Activated T-helper 1 cell treated with Interleukin-2 at 50 U/mL for 16 hours (primary cell): ENCODE measurements around the gene TBXAS1.

Experiments used
- DNase-seq: peaks from one replicate; pipeline ENCODE4 v3.0.0-alpha.2; 2020; ENCODE audit warnings: low read depth

TBXAS1 gene

DNA sequence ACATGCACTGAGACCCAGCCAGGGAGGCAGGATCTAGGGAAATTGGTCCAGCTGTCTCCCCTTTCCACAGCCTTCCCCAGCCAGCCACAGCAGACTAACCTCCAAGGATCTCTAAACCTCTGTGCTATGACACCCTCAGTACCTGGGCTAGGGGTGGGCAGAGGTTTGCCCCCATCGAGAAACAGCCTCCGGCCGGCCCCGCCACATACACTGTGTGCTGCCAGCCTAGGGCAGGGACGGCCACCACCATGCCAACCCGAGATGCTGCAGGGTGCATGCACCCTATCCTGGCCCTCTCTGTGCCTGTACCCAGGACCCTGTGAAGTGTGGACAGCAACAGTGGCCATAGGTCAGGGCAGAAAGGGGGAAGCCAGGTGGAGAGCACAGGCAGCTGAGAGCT is 175.6 kb downstream of the TBXAS1 start:
- no peak for DNase-seq

DNA sequence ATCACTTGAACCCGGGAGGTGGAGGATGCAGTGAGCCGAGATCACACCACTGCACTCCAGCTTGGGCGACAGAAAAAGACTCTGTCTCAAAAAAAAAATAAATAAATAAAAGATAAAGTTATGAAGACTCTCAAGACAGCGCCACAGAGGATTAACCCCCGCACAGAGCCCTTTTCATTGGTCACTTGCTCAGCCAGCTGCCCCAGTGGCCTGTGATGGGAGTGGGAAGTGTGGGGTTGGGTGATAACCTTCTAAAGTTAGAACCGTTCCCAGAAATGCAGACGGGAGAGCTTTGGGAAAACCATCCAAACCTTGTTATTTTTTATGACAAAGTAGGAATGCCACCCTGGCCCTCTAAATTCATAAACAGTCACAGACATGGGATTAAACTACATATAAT is 176.3 kb downstream of the TBXAS1 start:
- DNase-seq = no peak

DNA sequence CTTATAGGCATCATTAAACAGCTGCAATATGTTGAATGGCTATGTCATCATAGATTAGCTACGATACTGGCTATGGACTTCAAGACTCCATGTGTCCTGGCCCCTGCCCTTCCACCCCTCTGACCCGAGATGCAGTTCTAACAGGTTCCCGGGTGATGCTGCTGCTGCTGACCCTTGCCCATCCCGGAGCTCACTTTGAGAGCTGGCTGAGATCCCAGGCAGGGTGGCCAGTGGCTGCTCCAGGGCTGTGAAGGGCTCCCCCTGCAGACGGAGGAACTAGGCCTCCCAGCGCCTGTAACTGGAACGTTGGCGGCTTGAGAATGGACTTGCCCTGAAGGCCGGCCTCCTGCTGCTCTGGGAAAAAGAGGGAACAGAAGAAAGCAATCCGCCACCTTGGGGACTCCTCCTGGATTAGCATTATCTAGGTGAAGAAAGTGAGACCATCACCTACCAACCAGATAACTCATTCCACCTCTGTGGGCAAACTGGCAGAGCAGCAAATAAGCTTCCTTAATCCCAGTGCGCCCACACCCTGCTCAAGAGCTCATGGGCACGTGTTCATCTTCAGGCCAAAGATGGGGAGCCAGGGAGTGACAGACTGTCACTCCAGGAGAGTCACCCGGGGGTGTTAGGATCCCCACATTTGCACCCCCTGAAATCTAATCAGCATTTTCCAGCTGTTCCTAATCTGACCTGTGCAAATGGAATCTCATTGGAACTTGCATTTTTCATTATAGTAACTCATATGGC is 176.9 kb downstream of the TBXAS1 start:
- no peak for DNase-seq

DNA sequence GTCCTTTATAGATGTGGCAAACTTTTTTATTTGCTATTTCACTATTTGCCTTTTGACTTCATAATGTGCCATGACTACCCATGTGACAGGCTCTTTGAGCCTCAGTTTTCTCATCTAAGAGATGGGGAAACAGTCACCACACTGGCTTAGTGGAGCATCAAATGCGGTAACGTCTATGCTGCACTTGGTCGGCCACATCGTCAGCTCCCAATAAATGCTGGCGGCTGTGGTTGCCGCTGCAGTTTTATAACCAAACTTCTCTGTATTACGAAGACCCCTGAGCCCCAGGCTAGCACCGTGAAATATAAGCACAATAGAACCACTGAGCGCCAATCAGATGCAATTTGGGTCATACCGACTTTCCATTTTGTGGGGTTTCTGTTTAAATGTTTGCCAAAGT is 177.5 kb downstream of the TBXAS1 start:
- no peak for DNase-seq

DNA sequence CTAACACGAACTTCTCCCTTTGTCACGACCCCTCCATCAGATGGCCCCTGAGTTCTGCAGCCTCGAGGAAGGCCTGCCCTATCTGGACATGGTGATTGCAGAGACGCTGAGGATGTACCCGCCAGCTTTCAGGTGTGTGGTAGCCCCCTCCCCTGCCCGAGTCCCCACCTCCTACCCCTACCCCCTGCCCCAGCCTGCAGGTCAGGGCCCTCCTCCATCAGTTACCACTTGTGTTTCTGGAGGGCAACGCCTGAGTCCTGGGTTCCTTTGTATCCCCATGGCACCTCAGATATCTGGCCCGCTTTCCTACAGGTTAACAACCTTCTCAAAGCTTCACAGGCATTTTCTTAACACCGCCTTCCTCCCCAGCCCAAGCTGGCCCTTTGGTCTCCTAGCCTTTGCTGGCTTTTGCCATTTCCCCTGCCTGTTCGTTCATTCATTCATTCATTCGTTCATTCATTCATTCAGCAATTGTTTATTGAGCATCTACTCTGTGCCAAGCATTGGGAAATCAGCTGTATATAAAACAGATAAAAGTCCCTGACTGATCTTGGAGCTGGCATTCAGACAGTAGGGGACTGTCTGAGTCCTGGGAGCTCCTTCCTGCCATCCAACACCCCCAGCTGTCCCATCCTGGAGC is 178.1 kb downstream of the TBXAS1 start:
- no peak for DNase-seq

DNA sequence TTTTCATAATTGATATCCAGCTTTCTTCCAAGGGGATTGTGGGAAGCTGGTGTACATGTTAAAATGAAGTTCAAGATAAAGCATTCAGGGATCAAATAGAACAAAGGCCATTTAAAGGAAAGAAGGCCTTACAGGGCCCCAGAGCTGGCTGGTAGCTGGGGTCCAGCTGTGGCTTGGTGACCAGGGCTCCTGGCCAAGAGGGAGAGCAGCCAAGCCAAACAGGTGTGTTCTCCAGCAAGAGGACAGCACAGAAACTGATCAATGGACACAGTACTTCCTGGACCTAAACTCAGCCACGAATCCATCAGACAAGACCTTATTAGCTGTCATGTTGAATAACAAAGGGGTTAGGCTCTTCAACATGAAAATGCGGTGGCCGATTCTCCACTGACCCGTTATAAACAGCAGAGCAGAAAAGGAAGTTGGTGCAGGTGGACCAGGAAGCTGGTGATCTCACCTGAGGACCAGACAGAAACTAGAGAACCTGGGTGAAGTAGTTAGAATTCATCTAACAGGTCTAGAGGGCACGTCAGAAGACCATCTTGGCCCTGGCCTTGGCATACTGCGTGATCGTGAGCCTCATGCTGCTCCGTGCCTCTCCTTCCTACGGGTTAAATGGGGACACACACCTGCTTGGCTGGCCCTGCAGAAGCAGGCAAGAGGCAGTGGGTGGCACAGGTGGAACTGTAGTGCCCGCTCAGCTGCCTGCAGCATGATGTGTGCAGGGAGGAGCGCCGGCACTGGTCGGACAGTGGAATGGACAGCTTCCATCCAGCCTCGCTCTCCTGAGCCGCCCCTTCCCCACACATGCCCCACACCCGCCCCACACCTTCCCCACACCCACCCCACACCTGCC is 179.9 kb downstream of the TBXAS1 start:
- DNase-seq = no peak

DNA sequence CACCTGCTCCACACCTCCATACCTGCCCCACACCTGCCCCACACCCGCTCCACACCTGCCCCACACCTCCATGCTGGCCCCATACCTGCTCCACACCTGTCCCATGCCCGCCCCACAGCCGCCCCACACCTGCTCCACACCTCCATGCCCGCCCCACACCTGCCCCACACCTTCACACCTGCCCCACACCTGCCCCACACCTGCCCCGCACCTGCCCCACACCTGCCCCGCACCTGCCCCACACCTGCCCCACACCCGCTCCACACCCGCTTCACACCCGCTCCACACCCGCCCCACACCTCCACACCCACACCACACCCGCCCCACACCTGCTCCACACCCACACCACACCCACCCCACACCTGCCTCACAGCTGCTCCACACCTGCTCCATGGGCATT is 180.7 kb downstream of the TBXAS1 start:
- DNase-seq = no peak

DNA sequence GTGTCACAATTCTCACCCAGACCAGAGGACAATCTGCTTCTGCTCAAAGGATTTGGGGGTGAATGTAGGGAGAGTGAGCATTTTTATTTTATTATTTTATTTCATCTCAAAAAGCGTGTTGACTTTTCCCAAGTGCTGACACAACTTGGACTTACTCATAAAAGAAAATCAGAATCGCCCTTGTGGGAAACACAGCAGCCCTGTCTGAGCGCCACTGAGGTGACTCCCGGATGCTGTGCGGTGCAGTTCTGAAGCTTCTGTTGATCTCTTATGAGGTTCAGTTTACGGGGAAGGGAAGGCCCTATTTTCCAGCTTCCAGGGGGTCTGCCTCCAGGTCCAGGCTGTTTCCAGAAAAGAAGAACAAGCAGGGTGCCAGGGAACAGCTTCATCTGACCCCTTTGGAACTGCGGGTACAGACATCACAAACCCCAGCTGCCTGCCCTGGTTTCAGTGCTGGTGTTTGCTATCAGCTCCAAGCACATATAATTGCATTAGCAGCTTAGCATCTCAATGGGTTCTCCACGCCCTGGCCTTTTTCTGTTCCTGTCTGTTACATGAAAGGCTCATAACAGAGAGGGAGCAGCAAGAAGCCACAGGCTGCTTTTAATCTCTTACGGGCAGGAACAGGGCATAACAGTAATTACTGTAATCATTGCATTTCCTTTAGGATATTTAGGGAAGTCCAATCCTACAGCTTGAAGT is 181.3 kb downstream of the TBXAS1 start:
- DNase-seq = no peak

DNA sequence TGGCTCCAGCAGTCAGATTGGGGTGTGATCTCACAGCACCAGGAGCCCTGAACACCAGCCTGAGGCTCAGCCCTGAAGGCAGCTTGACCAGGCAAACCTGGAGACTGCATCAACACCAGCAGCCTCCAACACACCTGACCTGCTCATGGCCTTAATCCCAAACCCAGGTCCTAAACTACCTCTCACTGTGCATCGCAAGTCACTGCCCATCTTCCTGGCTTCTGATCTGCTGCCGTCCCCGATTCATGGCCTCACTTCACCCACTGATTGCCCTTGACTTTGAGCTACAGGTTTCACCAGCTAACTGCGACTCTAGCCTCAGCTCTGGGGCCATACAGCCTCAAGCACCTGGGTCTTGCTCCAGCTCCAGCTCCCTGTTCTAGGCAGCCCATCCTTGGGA is 184.6 kb downstream of the TBXAS1 start:
- no peak for DNase-seq

DNA sequence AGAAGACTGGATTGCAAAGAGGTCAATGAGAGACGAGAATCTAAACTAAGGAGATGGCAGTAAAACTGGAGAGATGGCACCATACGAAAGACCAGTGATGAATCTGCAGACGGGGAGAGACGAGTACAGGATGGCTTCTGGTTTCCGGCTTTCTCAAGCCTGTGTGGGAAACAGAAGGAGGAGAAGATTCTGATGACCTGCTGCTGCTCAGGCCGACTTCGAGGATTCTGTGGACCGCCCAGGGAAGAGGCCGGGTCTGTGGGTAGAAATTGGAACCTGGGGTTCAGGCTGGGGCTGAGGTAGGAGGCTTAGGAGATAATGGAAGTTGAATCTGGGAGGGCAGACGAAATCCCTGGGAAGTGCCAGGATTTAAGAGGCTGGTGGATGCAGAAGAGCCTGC is 185.1 kb downstream of the TBXAS1 start:
- DNase-seq = no peak

DNA sequence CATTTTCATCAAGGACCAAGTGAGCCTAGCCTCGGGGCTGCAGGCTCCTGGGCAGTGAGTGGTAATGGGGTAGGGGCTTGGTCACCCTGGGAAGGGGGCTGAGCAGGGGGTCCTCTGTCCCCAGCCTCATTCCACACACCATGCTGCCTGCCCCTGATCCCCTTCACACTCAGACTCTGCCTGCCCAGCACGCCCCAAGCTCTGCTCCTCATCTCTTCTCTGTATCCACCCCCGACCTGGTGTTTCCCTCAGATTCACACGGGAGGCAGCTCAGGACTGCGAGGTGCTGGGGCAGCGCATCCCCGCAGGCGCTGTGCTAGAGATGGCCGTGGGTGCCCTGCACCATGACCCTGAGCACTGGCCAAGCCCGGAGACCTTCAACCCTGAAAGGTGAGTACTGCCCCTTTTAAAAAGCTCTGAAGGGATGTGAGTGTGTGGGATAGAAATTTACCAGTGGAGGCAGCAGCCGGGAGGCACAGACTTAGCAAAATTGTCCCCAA is 186.5 kb downstream of the TBXAS1 start:
- DNase-seq = no peak

DNA sequence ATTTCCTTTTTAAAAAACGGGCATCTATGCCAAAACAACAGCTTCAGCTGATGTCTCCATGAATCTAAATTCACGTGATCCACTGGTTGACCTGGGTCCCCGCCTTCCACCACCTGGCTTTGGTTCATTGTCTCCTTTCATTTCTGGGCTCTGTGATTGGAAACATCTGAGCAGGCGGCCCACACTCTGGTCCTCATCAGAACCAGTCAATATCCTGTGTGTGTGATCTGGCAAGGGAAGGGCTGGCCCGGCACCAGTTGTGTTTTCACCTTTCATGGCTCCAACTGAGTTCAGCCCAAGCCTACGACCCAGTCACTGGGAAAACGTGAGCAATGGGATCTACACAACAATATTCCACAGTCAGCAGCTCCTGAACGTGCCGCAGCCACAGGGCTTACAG is 187.5 kb downstream of the TBXAS1 start:
- no peak for DNase-seq

DNA sequence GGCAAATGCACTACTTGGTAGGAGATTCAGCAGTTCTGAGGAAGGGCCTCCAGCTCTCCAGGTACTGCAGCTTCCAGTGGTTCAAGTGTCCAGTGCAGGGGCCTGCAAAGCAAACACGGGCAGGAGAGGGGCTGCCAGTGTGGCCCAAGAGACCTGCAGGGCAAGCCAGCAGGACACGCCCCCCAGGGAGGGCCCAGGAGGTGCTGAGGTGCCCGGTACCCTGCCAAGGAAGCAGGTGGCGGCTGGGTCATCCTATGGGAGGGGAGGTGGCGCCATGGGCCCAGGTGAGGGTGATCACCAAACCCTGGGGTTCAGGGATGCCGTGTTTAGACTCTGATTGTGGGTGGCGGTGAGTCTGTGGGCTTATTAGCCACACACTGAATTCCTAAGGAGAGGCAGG is 188.0 kb downstream of the TBXAS1 start:
- DNase-seq = no peak

DNA sequence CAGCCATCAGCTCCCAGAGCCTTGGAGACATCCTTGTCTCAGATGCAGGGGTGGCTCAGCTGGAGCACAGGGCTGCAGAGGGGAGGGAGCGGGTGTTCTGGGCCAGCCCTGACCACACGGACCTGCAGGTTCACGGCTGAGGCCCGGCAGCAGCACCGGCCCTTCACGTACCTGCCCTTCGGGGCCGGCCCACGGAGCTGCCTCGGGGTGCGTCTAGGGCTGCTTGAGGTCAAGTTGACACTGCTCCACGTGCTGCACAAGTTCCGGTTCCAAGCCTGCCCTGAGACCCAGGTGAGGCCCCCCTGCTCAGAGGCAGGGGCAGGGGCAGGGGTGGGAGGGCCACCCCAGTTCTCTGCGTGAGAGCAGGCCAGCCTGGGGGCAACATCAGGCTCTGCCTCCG is 188.5 kb downstream of the TBXAS1 start:
- DNase-seq = no peak

DNA sequence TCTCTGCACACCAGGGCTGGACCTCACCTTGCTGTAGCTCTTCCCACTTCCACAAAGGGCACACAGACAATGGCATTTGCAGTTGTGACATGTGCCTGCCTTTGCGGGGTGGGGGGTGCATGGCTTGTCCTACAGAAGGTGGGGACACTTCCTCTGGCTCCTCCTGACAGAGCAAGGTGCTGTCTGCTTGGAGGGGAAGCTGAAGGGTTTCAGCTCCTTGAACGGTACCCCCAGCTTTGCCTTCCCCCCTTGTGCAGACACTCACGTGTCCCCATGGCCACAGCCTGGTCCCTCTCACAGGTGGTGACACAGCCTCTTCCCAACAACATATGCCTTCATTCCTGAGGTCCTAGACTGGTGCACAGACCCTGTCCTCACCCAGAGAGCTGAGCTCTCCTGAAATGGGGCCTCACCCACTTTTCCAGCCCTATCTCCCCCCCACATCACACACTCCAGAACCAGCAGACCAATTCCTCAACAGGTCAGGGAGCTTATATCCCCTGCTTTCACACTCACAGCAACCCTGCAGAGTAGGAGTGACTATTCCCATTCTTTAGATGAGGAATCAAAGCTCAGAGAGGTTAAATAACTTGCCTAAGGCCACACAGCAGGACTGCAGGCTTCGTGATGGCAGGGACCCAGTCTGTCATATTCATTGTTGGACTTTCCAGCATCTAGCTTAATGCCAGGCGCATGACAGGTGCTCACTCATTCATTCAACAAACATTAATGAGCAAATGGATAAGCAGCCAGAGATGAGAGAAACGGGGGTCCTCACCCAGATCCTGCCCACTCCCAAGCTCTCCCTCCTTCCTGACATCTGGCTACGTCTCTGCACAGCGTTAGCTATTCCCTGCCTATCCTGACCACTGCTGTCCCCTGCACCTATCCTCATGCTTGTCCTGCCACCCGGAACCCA is 189.3 kb downstream of the TBXAS1 start:
- DNase-seq = no peak

DNA sequence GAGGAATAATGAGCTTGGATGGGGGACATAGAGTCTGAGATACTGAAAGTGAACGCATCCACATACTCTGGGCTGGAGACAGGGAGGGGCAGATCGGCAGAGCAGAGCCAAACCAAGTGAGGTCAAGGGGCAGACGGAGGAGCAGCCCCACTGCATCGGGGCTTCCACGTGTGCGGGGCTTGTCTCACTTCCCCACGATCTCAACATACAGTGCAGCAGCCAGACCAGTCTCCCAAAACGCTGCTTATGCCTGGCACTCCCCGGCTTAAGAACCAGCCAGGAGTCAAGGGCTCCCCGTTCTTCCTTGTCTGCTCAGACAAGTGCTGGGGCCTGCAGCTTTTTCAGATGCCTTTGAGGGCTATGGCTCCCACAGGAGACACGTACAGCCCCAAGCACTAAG is 190.1 kb downstream of the TBXAS1 start:
- no peak for DNase-seq

DNA sequence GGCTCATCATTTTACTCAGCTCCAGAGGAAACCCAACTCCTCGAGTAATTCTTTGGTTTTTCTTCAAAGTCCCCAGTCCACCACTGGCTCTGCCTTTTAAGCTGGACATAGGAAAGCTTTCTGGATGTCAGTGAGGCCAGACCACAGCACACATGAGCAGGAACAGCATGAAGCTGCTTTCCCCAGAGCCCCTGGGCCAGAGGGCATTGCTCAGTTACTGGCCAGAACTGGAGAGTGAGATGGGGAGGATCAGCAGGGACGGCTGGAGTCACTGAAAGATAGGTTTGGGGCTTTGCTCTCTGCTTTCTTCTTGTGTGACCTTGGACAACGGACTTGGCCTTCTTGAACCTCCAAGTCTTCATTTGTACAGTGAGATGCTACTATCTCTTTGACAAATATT is 190.5 kb downstream of the TBXAS1 start:
- DNase-seq = no peak

DNA sequence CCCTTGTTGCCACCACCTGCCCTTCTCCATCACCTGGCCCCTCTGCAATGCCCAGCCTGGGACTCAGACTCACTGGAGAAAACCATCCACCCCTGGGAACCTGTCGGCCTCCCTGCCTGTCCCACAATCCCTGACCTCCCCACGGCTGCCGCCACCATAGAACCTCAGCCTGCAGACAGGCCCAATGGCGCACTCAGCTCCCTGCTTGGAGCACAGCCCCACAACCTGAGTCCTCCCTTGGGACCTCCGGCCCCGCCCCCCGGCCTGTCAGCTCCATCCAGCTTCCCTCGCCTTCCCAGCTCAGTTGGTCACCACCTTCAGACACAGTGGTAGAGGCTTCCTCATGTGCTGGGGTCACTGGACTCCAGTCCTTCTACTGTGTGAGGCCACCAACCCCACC is 192.5 kb downstream of the TBXAS1 start:
- DNase-seq = no peak

DNA sequence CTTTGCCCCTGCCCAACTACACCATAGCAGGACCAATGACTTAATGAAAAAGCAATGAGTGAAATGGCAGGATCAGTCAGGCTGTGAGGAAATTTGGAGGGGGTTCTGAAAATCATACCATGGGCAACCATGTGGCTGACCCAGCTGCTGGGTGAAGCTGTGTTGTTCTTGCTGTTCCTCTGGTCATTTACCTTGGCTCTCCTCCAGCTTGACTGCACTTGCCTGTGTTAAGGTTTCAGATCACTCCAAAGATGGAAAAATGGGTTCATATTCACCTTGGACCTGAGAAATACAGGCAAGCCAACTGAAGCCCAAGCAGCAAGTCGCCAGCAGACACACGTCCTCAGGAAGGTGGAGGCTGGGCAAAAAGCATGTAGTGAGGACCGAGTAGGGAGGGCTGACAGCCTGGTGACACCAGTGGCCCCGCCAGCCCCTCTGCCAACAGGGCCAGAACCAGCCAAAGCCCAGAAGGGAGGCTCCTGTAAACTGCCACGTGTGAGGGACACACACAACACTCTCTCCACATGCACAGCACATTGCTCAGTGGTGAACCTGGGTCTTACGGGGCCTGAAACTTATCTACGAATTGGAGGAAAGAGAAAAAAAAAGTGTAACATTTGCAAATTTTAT is 193.6 kb downstream of the TBXAS1 start:
- DNase-seq = no peak

DNA sequence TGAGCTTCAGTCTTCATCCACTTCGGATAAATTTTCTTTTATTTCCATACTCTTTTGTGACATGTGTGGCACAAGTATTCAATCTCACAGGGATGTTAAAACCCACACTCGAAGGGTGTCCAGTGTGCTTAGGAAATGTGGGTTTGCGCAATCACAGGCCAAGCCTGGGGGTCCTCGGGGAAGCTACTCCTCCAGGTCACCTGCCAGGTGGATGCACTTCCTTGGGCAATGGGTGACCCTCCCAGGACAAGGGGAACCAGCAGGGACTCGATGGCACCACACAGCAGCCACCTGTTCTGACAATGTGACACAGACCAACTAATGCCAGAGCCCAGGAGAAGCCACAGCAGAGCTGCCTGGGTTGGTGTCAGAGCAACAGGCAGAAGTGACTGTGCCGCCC is 194.7 kb downstream of the TBXAS1 start:
- DNase-seq = no peak

DNA sequence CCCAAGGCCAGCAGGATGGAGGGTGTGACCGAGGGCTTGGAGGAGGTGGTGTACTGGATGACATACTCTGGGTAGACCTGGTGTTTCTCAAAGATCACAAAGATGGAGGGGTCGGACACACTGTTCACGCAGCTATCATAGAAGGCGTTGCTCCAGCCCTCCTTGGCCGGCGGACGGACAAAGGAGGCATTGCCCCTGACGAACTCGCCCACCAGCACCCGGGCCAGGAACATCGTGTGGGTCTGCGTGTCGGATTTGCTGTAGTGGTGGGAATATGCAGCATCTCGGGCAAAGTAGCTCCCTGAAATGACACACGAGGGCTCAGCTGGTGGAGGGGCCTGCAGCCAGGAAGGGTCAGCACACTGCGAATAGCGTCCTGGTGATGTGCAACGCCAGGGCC is 195.5 kb downstream of the TBXAS1 start:
- DNase-seq = no peak
